Endothelial cell of umbilical vein (primary cell): ENCODE measurements around the gene MRPS12. TPM values are rescaled to one million over a fixed set of nuclear protein-coding genes. Genes with fewer than 3 reads are reported as not detected.

ENCODE experiments used
- BruUV-seq: library from RNA; stranded (reverse); fragments of 400-500 nt; replicated peaks from 2 replicates; lab custom pipeline; 2021; lab: Mats Ljungman, UMichigan
- CTCF ChIA-PET: fragments of 300-600, 350-600 bp; sonication (Branson Sonifier 250); formaldehyde crosslinking; loops from one replicate; lab custom pipeline; 2021; ENCODE audit warnings: antibody characterized with exemption, inconsistent platforms; lab: Charles Lee
- POLR2A ChIA-PET: fragments of 300-600, 350-600 bp; sonication (Branson Sonifier 250); formaldehyde crosslinking; loops from one replicate; lab custom pipeline; 2021; ENCODE audit warnings: antibody characterized with exemption, inconsistent platforms; lab: Charles Lee
- DNase-seq: peaks from one replicate; pipeline ENCODE4 v3.0.0-alpha.2; 2011; ENCODE audit warnings: low read depth, low spot score
- FAIRE-seq: peaks from 2 replicates; lab custom pipeline; 2011; peaks lifted over from hg19 to GRCh38; lab: Jason Lieb, UNC
- H2AFZ ChIP-seq: 2 replicates; pipeline ENCODE4 v1.6.0; 2012; ENCODE audit warnings: low read depth, low read length, control low read depth, inconsistent platforms
- H3K27ac ChIP-seq: 2 replicates; pipeline ENCODE4 v1.5.1; 2011; ENCODE audit warnings: low read depth, mild to moderate bottlenecking, control low read depth, low read length, moderate library complexity; ENCODE audit not compliant: insufficient read depth
- H3K27me3 ChIP-seq, 2 experiments: 2 replicates each; pipeline versions ENCODE4 v1.6.0 to v1.6.1; 2011; ENCODE audit warnings: low read length in 2 of 2, mixed read lengths in 1 of 2; ENCODE audit not compliant: control insufficient read depth in 2 of 2, insufficient read depth in 2 of 2
- H3K36me3 ChIP-seq, 2 experiments: 2 replicates in 1 of 2; 3 replicates in 1 of 2; pipeline ENCODE4 v1.5.1; 2011; ENCODE audit warnings: low read length in 2 of 2, mild to moderate bottlenecking in 1 of 2, moderate library complexity in 1 of 2; ENCODE audit not compliant: control insufficient read depth in 2 of 2, insufficient read depth in 2 of 2; ENCODE audit errors: extremely low read depth in 1 of 2
- H3K4me1 ChIP-seq: 3 replicates; pipeline ENCODE4 v1.5.1; 2011; ENCODE audit warnings: mild to moderate bottlenecking, low read length; ENCODE audit not compliant: control insufficient read depth, insufficient read depth; ENCODE audit errors: extremely low read depth
- H3K4me2 ChIP-seq: 2 replicates; pipeline ENCODE4 v1.6.1; 2011; ENCODE audit warnings: low read length, control low read depth, mixed read lengths; ENCODE audit not compliant: insufficient read depth
- H3K4me3 ChIP-seq, 3 experiments: fragments of 200-600 bp in 1 of 3; sonication (generic), shearing (Covaris generic) in 1 of 3; replicated peaks in 1 of 3; 2 replicates each; pipeline ENCODE4 v1.5.1; 2011 to 2016; ENCODE audit warnings: control low read depth in 3 of 3, low read length in 3 of 3, mild to moderate bottlenecking in 2 of 3, inconsistent platforms in 1 of 3, low read depth in 1 of 3, moderate library complexity in 1 of 3; ENCODE audit not compliant: insufficient read depth in 1 of 3
- H3K79me2 ChIP-seq: 2 replicates; pipeline ENCODE4 v1.6.0; 2012; ENCODE audit warnings: low read length, inconsistent platforms; ENCODE audit not compliant: control insufficient read depth, insufficient read depth
- H3K9ac ChIP-seq: replicated peaks from 2 replicates; pipeline ENCODE3; 2011; ENCODE audit warnings: low read length, control low read depth; ENCODE audit not compliant: insufficient read depth; ENCODE audit errors: extremely low read depth
- H3K9me1 ChIP-seq: replicated peaks from 3 replicates; pipeline ENCODE4 v1.6.0; 2011; ENCODE audit warnings: mild to moderate bottlenecking, low read length; ENCODE audit not compliant: control insufficient read depth, insufficient read depth; ENCODE audit errors: extremely low read depth
- H3K9me3 ChIP-seq: replicated peaks from 2 replicates; pipeline ENCODE4 v1.5.1; 2012; ENCODE audit warnings: low read length, inconsistent platforms; ENCODE audit not compliant: control insufficient read depth, insufficient read depth
- H4K20me1 ChIP-seq: replicated peaks from 2 replicates; pipeline ENCODE3; 2011; ENCODE audit warnings: mild to moderate bottlenecking, low read length; ENCODE audit not compliant: control insufficient read depth, insufficient read depth; ENCODE audit errors: extremely low read depth
- FOS ChIP-seq: IDR thresholded peaks from 2 replicates; pipeline ENCODE4 v1.6.1; 2011; ENCODE audit warnings: mild to moderate bottlenecking, low read length, moderate library complexity, borderline replicate concordance; ENCODE audit not compliant: insufficient read depth
- GATA2 ChIP-seq: IDR thresholded peaks from 2 replicates; pipeline ENCODE4 v1.7.0; 2011; ENCODE audit warnings: low read depth, mild to moderate bottlenecking, moderate library complexity, mixed read lengths, low read length; ENCODE audit not compliant: insufficient read length, insufficient read depth
- JUN ChIP-seq: IDR thresholded peaks from 2 replicates; pipeline ENCODE4 v1.6.1; 2011; ENCODE audit warnings: borderline replicate concordance, low read depth; ENCODE audit not compliant: insufficient read length, insufficient read depth
- MYC ChIP-seq: IDR thresholded peaks from one replicate; pipeline ENCODE4 v1.6.1; 2011; ENCODE audit warnings: mild to moderate bottlenecking, low read depth, low read length
- POLR2A ChIP-seq: IDR thresholded peaks from 2 replicates; pipeline ENCODE4 v1.6.1; 2012; ENCODE audit warnings: low read depth, mild to moderate bottlenecking, control low read depth, low read length
- POLR2AphosphoS5 ChIP-seq: IDR thresholded peaks from 2 replicates; pipeline ENCODE4 v1.6.1; 2012; ENCODE audit warnings: low read depth, mild to moderate bottlenecking, control low read depth, low read length, moderate library complexity; ENCODE audit not compliant: insufficient read depth
- dilution Hi-C: fragments of 300-500 bp; cut with MboI; formaldehyde crosslinking; loops from one replicate; pipeline ENCODE4 v1.15.0; 2019; ENCODE audit warnings: low sequenced_read_pairs; ENCODE audit not compliant: extremely low pct_ligation_motif_present
- intact Hi-C: fragments of 100-400 bp; cut with micrococcal nuclease; formaldehyde crosslinking; loops from one replicate; pipeline ENCODE4 v1.10.0; 2022
- polyA plus RNA-seq, 4 experiments: library from polyadenylated mRNA; depleted of rRNA in 3 of 4; stranded (reverse) in 3 of 4; unstranded in 1 of 4; fragments of >200 nt; gene quantifications; 2 replicates each; pipeline versions ENCODE4 v1.2.1 to v1.2.3, GENCODE V29; 2011 to 2012; ENCODE audit warnings: missing spikeins in 1 of 4
- total RNA-seq: library from RNA; stranded (reverse); gene quantifications from 2 replicates; pipeline ENCODE4 v1.2.3, GENCODE V29; 2021
- TF ChIP-seq, protein P1 (sequence below), 2 donors: IDR thresholded peaks; 1 replicate in 1 of 2; 2 replicates in 1 of 2; pipeline ENCODE4 v1.5.1; 2011; ENCODE audit warnings: low read length in 2 of 2, mild to moderate bottlenecking in 2 of 2, moderate library complexity in 2 of 2, control low read depth in 1 of 2, inconsistent platforms in 1 of 2, low read depth in 1 of 2; ENCODE audit not compliant: insufficient read depth in 1 of 2; ENCODE audit errors: extremely low read depth in 1 of 2
- TF ChIP-seq, protein P2 (sequence below): IDR thresholded peaks from 2 replicates; pipeline ENCODE4 v1.6.1; 2011; ENCODE audit not compliant: insufficient read depth, insufficient read length

Gene MRPS12
- total and polyA plus RNA-seq, 2 donors (not counting 3 experiments of a cell fraction or from before 2014, with no cell fraction given) = 49.3 to 86.3 TPM

DNA sequence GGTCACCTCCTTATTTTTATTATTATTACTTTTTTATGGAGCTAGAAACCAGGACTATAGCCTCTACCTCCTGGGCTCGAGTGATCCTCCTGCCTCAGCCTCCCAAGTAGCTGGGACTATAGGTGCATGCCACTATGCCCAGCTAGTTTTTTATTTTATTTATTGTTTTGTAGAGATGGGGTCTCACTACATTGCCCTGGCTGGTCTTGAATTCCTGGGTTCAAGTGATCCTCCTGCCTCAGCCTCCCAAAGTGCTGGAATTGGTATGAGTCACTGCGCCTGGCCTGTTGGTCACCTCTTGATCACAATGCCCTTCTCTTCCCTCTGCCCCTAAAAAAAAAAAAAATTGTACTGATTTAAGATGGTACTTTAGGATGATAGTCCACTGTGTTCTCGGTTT, 20.4 kb downstream of the MRPS12 start:
- BruUV-seq = no TSS peak
- DNase-seq (no peak), FAIRE-seq (no peak)
- Histone ChIP-seq H3K9me1 (no peaks in the 10 kb centered on the region), H3K9me3 (no peaks in the 10 kb centered on the region), H3K4me3 (no peak overlapping the region), H2AFZ (no peak overlapping the region), H3K4me2 (no peak overlapping the region), H3K27ac (no peak overlapping the region), H3K9ac (no peak overlapping the region), H4K20me1 (no peaks in the 10 kb centered on the region), H3K4me1 (no peaks in the 10 kb centered on the region), H3K36me3 (no peaks in the 10 kb centered on the region), H3K27me3 (no peaks in the 10 kb centered on the region), H3K79me2 (no peaks in the 10 kb centered on the region)
- TF ChIP-seq JUN (no peak), POLR2A (no peak), FOS (no peak), GATA2 (no peak), MYC (no peak), POLR2AphosphoS5 (no peak)
- TF ChIP-seq, protein P1, sequence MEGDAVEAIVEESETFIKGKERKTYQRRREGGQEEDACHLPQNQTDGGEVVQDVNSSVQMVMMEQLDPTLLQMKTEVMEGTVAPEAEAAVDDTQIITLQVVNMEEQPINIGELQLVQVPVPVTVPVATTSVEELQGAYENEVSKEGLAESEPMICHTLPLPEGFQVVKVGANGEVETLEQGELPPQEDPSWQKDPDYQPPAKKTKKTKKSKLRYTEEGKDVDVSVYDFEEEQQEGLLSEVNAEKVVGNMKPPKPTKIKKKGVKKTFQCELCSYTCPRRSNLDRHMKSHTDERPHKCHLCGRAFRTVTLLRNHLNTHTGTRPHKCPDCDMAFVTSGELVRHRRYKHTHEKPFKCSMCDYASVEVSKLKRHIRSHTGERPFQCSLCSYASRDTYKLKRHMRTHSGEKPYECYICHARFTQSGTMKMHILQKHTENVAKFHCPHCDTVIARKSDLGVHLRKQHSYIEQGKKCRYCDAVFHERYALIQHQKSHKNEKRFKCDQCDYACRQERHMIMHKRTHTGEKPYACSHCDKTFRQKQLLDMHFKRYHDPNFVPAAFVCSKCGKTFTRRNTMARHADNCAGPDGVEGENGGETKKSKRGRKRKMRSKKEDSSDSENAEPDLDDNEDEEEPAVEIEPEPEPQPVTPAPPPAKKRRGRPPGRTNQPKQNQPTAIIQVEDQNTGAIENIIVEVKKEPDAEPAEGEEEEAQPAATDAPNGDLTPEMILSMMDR (IDR thresholded peaks at IDR 0.05; ENCODE audit: extremely low read depth in 1 of 2, insufficient read depth in 1 of 2, low read depth in 1 of 2, low read length in 2 of 2) = no peak
- TF ChIP-seq, protein P2, sequence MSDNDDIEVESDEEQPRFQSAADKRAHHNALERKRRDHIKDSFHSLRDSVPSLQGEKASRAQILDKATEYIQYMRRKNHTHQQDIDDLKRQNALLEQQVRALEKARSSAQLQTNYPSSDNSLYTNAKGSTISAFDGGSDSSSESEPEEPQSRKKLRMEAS = no peak
- dilution Hi-C loops (no loop called here), intact Hi-C loops (no loop called here)
- CTCF ChIA-PET = interaction anchor here (1.0 kb wide), 1 partner anchor 11 kb away, joined by 3 read pairs; no protein-coding TSS in a partner anchor
- POLR2A ChIA-PET = no interaction called here
